ENCODE results near the gene PCIF1.

Gene PCIF1

GRCh38 chr20:45948742-45949541 lies 14.5 kb downstream of the PCIF1 start:
- in situ Hi-C loops (cut with HindIII; ENCODE audit: low pct_ligation_motif_present, low sequenced_read_pairs), result no loop called here
- no peak for DNase-seq
- H3K4me3 ChIP-seq (ENCODE audit: low read depth, low read length), result no peak overlapping the region
- TF ChIP-seq CTCF (IDR thresholded peaks at IDR 0.05; ENCODE audit: low read depth, low read length, missing control alignments), result no peak
- H3K27ac ChIP-seq, result no peak overlapping the region
- H3K36me3 ChIP-seq (replicated peaks), result peaks cover 86% of the 10 kb centered on the region
- H3K27me3 ChIP-seq (replicated peaks), result no peaks in the 10 kb centered on the region

- Histone ChIP-seq H3K36me3 (replicated peaks) (peaks cover 84% of the 10 kb centered on the region), H3K27me3 (replicated peaks) (no peaks in the 10 kb centered on the region), H3K27ac (no peak overlapping the region), H3K4me3 (ENCODE audit: low read depth, low read length) (no peak overlapping the region)
- in situ Hi-C loops (cut with HindIII; ENCODE audit: low pct_ligation_motif_present, low sequenced_read_pairs), result no loop called here
- DNase-seq, result no peak
- TF ChIP-seq CTCF (IDR thresholded peaks at IDR 0.05; ENCODE audit: low read depth, low read length, missing control alignments), result no peak
Measured at GRCh38 chr20:45949542-45950329, 15.3 kb downstream of the PCIF1 start.

GRCh38 chr20:45950330-45950646 lies 15.8 kb downstream of the PCIF1 start:
- H3K27me3 ChIP-seq (replicated peaks), result no peaks in the 10 kb centered on the region
- no peak for DNase-seq
- in situ Hi-C loops (cut with HindIII; ENCODE audit: low pct_ligation_motif_present, low sequenced_read_pairs), result no loop called here
- H3K27ac ChIP-seq, result no peak overlapping the region
- no peak for TF ChIP-seq CTCF (IDR thresholded peaks at IDR 0.05; ENCODE audit: low read depth, low read length, missing control alignments)
- peaks cover 79% of the 10 kb centered on the region for H3K36me3 ChIP-seq (replicated peaks)
- H3K4me3 ChIP-seq (ENCODE audit: low read depth, low read length), result no peak overlapping the region

GRCh38 chr20:45951925-45952834 lies 17.7 kb downstream of the PCIF1 start:
- in situ Hi-C loops (cut with HindIII; ENCODE audit: low pct_ligation_motif_present, low sequenced_read_pairs), result no loop called here
- Histone ChIP-seq H3K36me3 (replicated peaks) (peaks cover 78% of the 10 kb centered on the region), H3K4me3 (ENCODE audit: low read depth, low read length) (no peak overlapping the region), H3K27ac (no peak overlapping the region), H3K27me3 (replicated peaks) (no peaks in the 10 kb centered on the region)
- no peak for TF ChIP-seq CTCF (IDR thresholded peaks at IDR 0.05; ENCODE audit: low read depth, low read length, missing control alignments)
- DNase-seq, result no peak

- Histone ChIP-seq H3K36me3 (replicated peaks) (peaks cover 77% of the 10 kb centered on the region), H3K27ac (no peak overlapping the region), H3K4me3 (ENCODE audit: low read depth, low read length) (no peak overlapping the region), H3K27me3 (replicated peaks) (no peaks in the 10 kb centered on the region)
- no peak for DNase-seq
- no peak for TF ChIP-seq CTCF (IDR thresholded peaks at IDR 0.05; ENCODE audit: low read depth, low read length, missing control alignments)
- in situ Hi-C loops (cut with HindIII; ENCODE audit: low pct_ligation_motif_present, low sequenced_read_pairs), result no loop called here
Measured at GRCh38 chr20:45952861-45953260, 18.4 kb downstream of the PCIF1 start.
